Stimulated activated CD8-positive, alpha-beta memory T cell treated with anti-CD3 and anti-CD28 coated beads, Interleukin-15, amount 100 ng/mL, for 4 hours (primary cell): ENCODE measurements around the gene KCNAB1.

ENCODE experiments used
- DNase-seq, 2 donors: peaks; one replicate each; pipeline ENCODE4 v3.0.0-alpha.2; 2020; ENCODE audit warnings: low read depth in 2 of 2

The KCNAB1 gene

GRCh38 chr3:156316076-156316475, 195.7 kb downstream of the KCNAB1 start:
- DNase-seq, result no peak

- no peak for DNase-seq
These were observed 197.2 kb downstream of the KCNAB1 start for GRCh38 chr3:156317462-156318074.

- no peak for DNase-seq
These were observed 201.6 kb downstream of the KCNAB1 start for GRCh38 chr3:156321945-156322344.

GRCh38 chr3:156323466-156323865, 203.1 kb downstream of the KCNAB1 start:
- no peak for DNase-seq

GRCh38 chr3:156330415-156330814, 210.0 kb downstream of the KCNAB1 start:
- DNase-seq, result no peak

- no peak for DNase-seq
These were observed 211.9 kb downstream of the KCNAB1 start for GRCh38 chr3:156332304-156332703.

- DNase-seq, result no peak
These were observed 214.6 kb downstream of the KCNAB1 start for GRCh38 chr3:156334841-156335545.

GRCh38 chr3:156339491-156339890, 219.1 kb downstream of the KCNAB1 start:
- no peak for DNase-seq

- DNase-seq, result no peak
These were observed 221.0 kb downstream of the KCNAB1 start for GRCh38 chr3:156341332-156341731.

GRCh38 chr3:156341831-156342416, 221.5 kb downstream of the KCNAB1 start:
- no peak for DNase-seq

- no peak for DNase-seq
These were observed 223.8 kb downstream of the KCNAB1 start for GRCh38 chr3:156344215-156344614.

- no peak for DNase-seq
These were observed 228.7 kb downstream of the KCNAB1 start for GRCh38 chr3:156349111-156349510.

GRCh38 chr3:156349978-156350377, 229.6 kb downstream of the KCNAB1 start:
- no peak for DNase-seq

GRCh38 chr3:156350781-156351180, 230.4 kb downstream of the KCNAB1 start:
- no peak for DNase-seq

GRCh38 chr3:156351783-156352182, 231.4 kb downstream of the KCNAB1 start:
- no peak for DNase-seq

- DNase-seq, result no peak
These were observed 232.3 kb downstream of the KCNAB1 start for GRCh38 chr3:156352728-156353127.

GRCh38 chr3:156353563-156353962, 233.2 kb downstream of the KCNAB1 start:
- no peak for DNase-seq

GRCh38 chr3:156356537-156357363, 236.4 kb downstream of the KCNAB1 start:
- no peak for DNase-seq

GRCh38 chr3:156358232-156358631, 237.9 kb downstream of the KCNAB1 start:
- DNase-seq, result no peak

GRCh38 chr3:156359368-156359767, 239.0 kb downstream of the KCNAB1 start:
- DNase-seq, result no peak

GRCh38 chr3:156360083-156360482, 239.7 kb downstream of the KCNAB1 start:
- DNase-seq, result no peak

- no peak for DNase-seq
These were observed 240.6 kb downstream of the KCNAB1 start for GRCh38 chr3:156360963-156361362.
